Uterus (tissue), 2 donors: ENCODE results near the gene TBC1D1.

Experiments used
- CTCF ChIP-seq, 4 experiments: fragments of 200-600 bp in 2 of 4; fragments of 450-650 bp in 2 of 4; sonication (generic) in 2 of 4; IDR thresholded peaks; one replicate each; pipeline ENCODE4 v1.5.1; 2016 to 2019; ENCODE audit warnings: antibody characterized with exemption in 4 of 4, mild to moderate bottlenecking in 2 of 4, moderate library complexity in 1 of 4
- POLR2A ChIP-seq, 2 donors: fragments of 450-650 bp; IDR thresholded peaks; one replicate each; pipeline ENCODE4 v1.6.1; 2016; ENCODE audit warnings: antibody characterized with exemption in 2 of 2, mild to moderate bottlenecking in 1 of 2, moderate library complexity in 1 of 2

- no peak for TF ChIP-seq CTCF (IDR thresholded peaks at IDR 0.05)
- no peak for TF ChIP-seq POLR2A (IDR thresholded peaks at IDR 0.05)
Observed at GRCh38 chr4:37847311-37847884, 43.5 kb upstream of the TBC1D1 start.
